Measurements from ENCODE around the gene GXYLT1.
"Not testable (repeated sequence)": the region's sequence is repeated elsewhere in the genome, so short reads cannot be mapped to it uniquely, and the experiment has no call there.

The GXYLT1 gene

GRCh38 chr12:42144408-42145196, at the start of gene GXYLT1:
Gene GXYLT1, minus strand, starts transcription at chr12:42144874. Its CDS starts 228 bp downstream, at chr12:42144646.
- peak; percentile 90 for DNase-seq

GRCh38 chr12:42192686-42193085, 48.0 kb upstream of the GXYLT1 start:
- DNase-seq: no peak

GRCh38 chr12:42192258-42192657, 47.6 kb upstream of the GXYLT1 start:
- DNase-seq: no peak

- no peak for DNase-seq
Measured at GRCh38 chr12:42190376-42190775, 45.7 kb upstream of the GXYLT1 start.

GRCh38 chr12:42188275-42188674, 43.6 kb upstream of the GXYLT1 start:
- DNase-seq: not testable (repeated sequence)

- no peak for DNase-seq
Measured at GRCh38 chr12:42187799-42188198, 43.1 kb upstream of the GXYLT1 start.

- DNase-seq: no peak
Measured at GRCh38 chr12:42186793-42187192, 42.1 kb upstream of the GXYLT1 start.

GRCh38 chr12:42182394-42182793, 37.7 kb upstream of the GXYLT1 start:
- no peak for DNase-seq

GRCh38 chr12:42180990-42181596, 36.4 kb upstream of the GXYLT1 start:
- DNase-seq: no peak

- DNase-seq: no peak
Measured at GRCh38 chr12:42178101-42178500, 33.4 kb upstream of the GXYLT1 start.

GRCh38 chr12:42174978-42175377, 30.3 kb upstream of the GXYLT1 start:
- no peak for DNase-seq

- no peak for DNase-seq
Measured at GRCh38 chr12:42173961-42174521, 29.4 kb upstream of the GXYLT1 start.

GRCh38 chr12:42172441-42173210, 28.0 kb upstream of the GXYLT1 start:
- DNase-seq: no peak

GRCh38 chr12:42167711-42168110, 23.0 kb upstream of the GXYLT1 start:
- DNase-seq: no peak

- DNase-seq: no peak
Measured at GRCh38 chr12:42166501-42166900, 21.8 kb upstream of the GXYLT1 start.

- no peak for DNase-seq
Measured at GRCh38 chr12:42163913-42164312, 19.2 kb upstream of the GXYLT1 start.

GRCh38 chr12:42162965-42163364, 18.3 kb upstream of the GXYLT1 start:
- DNase-seq: no peak

- no peak for DNase-seq
Measured at GRCh38 chr12:42162193-42162592, 17.5 kb upstream of the GXYLT1 start.

- DNase-seq: no peak
Measured at GRCh38 chr12:42161529-42161928, 16.9 kb upstream of the GXYLT1 start.

GRCh38 chr12:42156232-42156631, 11.6 kb upstream of the GXYLT1 start:
- no peak for DNase-seq

- no peak for DNase-seq
Measured at GRCh38 chr12:42145552-42146215, 1.0 kb upstream of the GXYLT1 start.

GRCh38 chr12:42145197-42145549, 499 bp upstream of the GXYLT1 start:
- no peak for DNase-seq

- no peak for DNase-seq
Measured at GRCh38 chr12:42144158-42144407, 591 bp downstream of the GXYLT1 start.
